Measurements from ENCODE around the gene S100A5.

The S100A5 gene

GRCh38 chr1:153513023-153513422 lies 27.7 kb downstream of the S100A5 start:
- no peak for DNase-seq (ENCODE audit: low read depth in 2 of 3, low spot score in 1 of 3)

GRCh38 chr1:153510984-153511410 lies 29.7 kb downstream of the S100A5 start:
- peak; percentile 58 to 81 (median 75) for DNase-seq (ENCODE audit: low read depth in 2 of 3, low spot score in 1 of 3)

- peak; percentile 57 to 69 (median 65) for DNase-seq (ENCODE audit: low read depth in 2 of 3, low spot score in 1 of 3)
Observed at GRCh38 chr1:153509729-153510354, 30.9 kb downstream of the S100A5 start.

- no peak for DNase-seq (ENCODE audit: low read depth in 2 of 3, low spot score in 1 of 3)
Observed at GRCh38 chr1:153509036-153509435, 31.7 kb downstream of the S100A5 start.

- no peak for DNase-seq (ENCODE audit: low read depth in 2 of 3, low spot score in 1 of 3)
Observed at GRCh38 chr1:153507926-153508583, 32.7 kb downstream of the S100A5 start.

GRCh38 chr1:153506831-153507413 lies 33.8 kb downstream of the S100A5 start:
- no peak for DNase-seq (ENCODE audit: low read depth in 2 of 3, low spot score in 1 of 3)

- DNase-seq (ENCODE audit: low read depth in 2 of 3, low spot score in 1 of 3): no peak
Observed at GRCh38 chr1:153506386-153506785, 34.3 kb downstream of the S100A5 start.

- no peak for DNase-seq (ENCODE audit: low read depth in 2 of 3, low spot score in 1 of 3)
Observed at GRCh38 chr1:153505576-153505975, 35.2 kb downstream of the S100A5 start.

GRCh38 chr1:153503766-153504165 lies 37.0 kb downstream of the S100A5 start:
- DNase-seq (ENCODE audit: low read depth in 2 of 3, low spot score in 1 of 3): no peak

GRCh38 chr1:153498746-153499145 lies 42.0 kb downstream of the S100A5 start:
- no peak for DNase-seq (ENCODE audit: low read depth in 2 of 3, low spot score in 1 of 3)

- no peak for DNase-seq (ENCODE audit: low read depth in 2 of 3, low spot score in 1 of 3)
Observed at GRCh38 chr1:153495536-153495935, 45.2 kb downstream of the S100A5 start.

GRCh38 chr1:153494976-153495535 lies 45.7 kb downstream of the S100A5 start:
- DNase-seq (ENCODE audit: low read depth in 2 of 3, low spot score in 1 of 3): peak; percentile 69 to 80 (median 79)

GRCh38 chr1:153493343-153493960 lies 47.3 kb downstream of the S100A5 start:
- no peak for DNase-seq (ENCODE audit: low read depth in 2 of 3, low spot score in 1 of 3)

- no peak for DNase-seq (ENCODE audit: low read depth in 2 of 3, low spot score in 1 of 3)
Observed at GRCh38 chr1:153490272-153491051, 50.3 kb downstream of the S100A5 start.

- DNase-seq (ENCODE audit: low read depth in 2 of 3, low spot score in 1 of 3): no peak
Observed at GRCh38 chr1:153488731-153489130, 52.0 kb downstream of the S100A5 start.

- DNase-seq (ENCODE audit: low read depth in 2 of 3, low spot score in 1 of 3): no peak
Observed at GRCh38 chr1:153487707-153488106, 53.0 kb downstream of the S100A5 start.
